ENCODE measurements around the gene ATG10.
"Not testable (repeated sequence)": the region's sequence is repeated elsewhere in the genome, so short reads cannot be mapped to it uniquely, and the experiment has no call there.

ATG10 gene

DNA sequence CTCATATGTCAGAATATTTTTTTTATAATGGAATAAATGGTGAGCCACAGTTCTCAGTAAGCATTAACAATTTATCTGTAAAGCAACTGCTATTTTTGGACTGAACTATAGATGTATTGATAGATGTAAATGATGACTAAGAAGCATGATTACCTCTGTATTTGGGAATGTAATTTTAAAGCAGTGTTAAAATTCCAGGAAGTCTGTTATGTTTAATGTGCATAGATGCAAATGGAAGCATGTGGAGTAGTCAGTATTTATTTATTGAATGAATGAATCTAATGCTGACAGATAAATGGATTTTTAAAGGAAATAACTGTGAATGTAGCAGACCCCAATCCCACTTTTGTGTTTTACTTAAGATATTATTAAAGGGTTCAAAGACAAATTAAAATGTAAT is 95.0 kb downstream of the ATG10 start:
- no peak for DNase-seq

- not testable (repeated sequence) for DNase-seq
Measured at GRCh38 chr5:82068042-82068441, 96.2 kb downstream of the ATG10 start.

GRCh38 chr5:82068723-82069122 is 96.9 kb downstream of the ATG10 start:
- DNase-seq: no peak

GRCh38 chr5:82072138-82072537 is 100.3 kb downstream of the ATG10 start:
- no peak for DNase-seq

DNA sequence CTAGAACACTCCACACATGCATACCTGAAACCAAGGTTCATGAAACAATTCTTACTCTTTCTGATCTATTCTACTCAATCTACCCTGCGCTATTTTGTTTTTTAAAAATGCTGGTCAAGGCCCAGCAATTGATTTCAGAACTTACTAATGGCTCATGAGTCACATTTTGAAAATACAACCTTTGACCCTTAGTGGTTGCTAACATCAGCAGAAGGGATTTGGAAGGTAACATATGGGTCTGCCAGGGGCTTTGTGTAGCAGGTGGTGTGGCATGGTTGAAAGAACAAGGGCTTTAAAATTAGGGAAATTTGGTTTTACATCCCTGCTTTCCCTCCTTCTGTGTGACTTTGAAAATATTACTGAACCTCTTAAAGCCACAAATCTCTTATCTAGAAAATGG is 101.4 kb downstream of the ATG10 start:
- DNase-seq: no peak

DNA sequence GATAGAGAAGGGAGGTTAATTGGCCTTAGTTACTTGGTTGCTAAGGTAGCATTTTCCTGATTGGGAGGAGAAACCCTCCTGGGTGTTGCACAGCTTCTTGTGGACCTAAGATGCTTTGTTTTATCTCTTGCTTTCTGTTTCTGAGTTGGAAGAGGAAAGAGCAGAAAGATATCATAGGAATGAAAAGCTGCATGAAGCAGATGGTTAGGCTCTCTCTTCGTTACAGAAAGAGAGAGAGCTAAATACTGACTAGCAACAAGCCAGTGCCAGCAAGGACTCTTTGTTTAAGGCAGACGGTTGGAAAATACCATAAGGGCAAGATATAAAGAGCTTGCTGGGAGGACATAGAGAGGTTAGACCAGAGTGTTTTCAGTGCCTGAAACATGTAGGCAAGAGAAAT is 103.1 kb downstream of the ATG10 start:
- no peak for DNase-seq

GRCh38 chr5:82077496-82077895 is 105.7 kb downstream of the ATG10 start:
- no peak for DNase-seq

DNA sequence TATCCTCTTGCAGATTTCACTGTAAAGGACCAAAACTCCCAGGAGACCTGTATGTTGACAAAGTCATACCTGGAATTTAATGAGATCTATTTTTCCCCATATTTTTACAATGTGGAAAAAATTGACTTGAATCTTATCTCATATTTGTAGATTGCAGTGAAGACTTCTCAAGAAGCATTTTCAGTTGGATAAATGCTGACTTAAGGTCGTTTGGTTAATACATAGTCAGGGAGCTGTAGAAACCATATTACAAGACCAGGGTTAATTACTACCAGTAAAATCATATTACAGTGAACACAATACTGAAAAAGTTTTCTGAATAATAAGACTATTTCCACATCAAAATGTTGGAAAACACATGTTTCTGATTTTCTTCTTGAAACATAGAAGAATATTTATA is 119.8 kb downstream of the ATG10 start:
- DNase-seq: no peak

GRCh38 chr5:82095536-82095935 is 123.7 kb downstream of the ATG10 start:
- no peak for DNase-seq

- DNase-seq: no peak
Measured at GRCh38 chr5:82096249-82096648, 124.4 kb downstream of the ATG10 start.

GRCh38 chr5:82100303-82101077 is 128.7 kb downstream of the ATG10 start:
- no peak for DNase-seq

- no peak for DNase-seq
Measured at GRCh38 chr5:82104872-82105271, 133.0 kb downstream of the ATG10 start.

GRCh38 chr5:82105457-82105856 is 133.6 kb downstream of the ATG10 start:
- DNase-seq: no peak

GRCh38 chr5:82106207-82106606 is 134.4 kb downstream of the ATG10 start:
- DNase-seq: no peak

DNA sequence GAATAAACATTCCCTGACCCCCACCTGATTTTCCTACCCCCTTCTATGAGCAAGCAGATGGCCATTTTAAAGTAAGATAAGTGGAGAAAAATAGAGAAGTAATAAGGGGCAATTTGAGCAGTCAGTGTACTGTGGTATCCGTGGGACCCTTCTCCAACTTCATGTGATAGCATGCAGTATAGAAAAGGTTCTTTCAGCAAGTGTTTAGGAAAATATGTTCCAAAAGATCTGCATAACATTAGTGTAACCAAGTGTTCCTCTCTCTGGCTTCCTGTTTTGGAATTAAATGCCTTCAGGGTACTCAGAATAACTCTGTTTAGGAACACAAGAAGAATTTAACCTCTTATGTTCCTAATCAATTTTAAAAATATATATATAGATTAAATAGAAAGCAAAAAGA is 134.9 kb downstream of the ATG10 start:
- DNase-seq: no peak

DNA sequence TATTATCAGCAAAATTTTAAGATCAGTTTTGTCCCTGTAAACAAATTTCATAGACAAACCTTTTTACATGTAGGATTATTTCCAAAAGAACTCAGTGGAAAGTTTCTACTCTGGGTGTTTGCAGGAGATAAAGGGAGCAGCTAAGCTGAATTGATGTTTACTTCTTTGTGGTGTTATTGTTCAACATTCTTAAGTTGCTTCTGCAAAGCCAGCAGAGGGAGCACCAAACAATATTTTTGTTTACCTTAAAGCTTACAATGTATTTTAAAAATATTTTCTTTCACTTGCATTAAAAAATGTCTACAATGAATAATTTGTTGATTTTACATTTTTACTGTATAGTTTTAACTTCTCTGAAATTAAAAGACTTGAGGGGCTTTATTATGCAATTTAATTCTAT is 135.4 kb downstream of the ATG10 start:
- no peak for DNase-seq

- no peak for DNase-seq
Measured at GRCh38 chr5:82109013-82109412, 137.2 kb downstream of the ATG10 start.

GRCh38 chr5:82109915-82110314 is 138.1 kb downstream of the ATG10 start:
- DNase-seq: not testable (repeated sequence)

DNA sequence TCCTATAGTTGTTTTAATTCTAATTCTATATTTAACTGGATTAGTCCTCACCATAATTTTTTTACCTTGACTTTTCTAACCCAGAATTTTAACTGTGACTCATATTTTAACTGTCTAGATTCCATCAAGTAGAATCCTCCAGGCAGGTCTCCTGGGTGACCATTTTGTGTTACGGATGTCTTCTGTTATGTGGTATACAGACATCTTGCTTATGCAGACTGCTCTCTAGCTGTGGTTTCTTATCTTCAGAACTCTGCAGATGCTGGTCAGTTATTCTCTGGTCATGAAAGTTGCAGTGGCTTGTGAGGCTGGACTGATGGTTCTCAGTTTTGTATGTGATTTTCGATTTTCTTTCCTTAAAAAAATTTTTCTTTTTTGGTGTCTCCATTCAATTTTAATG is 139.4 kb downstream of the ATG10 start:
- no peak for DNase-seq

DNA sequence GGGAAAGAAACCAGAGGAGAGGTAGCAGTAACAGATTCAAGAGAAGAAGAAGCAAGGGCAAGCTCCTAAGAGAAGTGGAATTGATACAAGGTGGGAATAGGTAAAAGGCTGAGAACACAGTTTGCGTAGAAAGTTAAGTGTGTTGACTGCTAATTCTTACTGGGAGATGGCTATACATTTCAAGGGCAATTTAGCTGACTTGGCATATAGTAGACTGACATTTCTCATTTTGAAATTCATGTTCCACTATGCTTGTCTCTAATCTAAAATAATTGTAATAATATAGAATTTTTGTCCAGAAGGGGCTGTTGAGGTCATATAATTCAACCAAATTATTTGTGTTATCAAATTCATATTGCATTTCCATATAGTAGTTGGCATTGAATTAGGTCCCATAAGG is 144.0 kb downstream of the ATG10 start:
- DNase-seq: no peak

- DNase-seq: no peak
Measured at GRCh38 chr5:82119889-82120288, 148.1 kb downstream of the ATG10 start.

DNA sequence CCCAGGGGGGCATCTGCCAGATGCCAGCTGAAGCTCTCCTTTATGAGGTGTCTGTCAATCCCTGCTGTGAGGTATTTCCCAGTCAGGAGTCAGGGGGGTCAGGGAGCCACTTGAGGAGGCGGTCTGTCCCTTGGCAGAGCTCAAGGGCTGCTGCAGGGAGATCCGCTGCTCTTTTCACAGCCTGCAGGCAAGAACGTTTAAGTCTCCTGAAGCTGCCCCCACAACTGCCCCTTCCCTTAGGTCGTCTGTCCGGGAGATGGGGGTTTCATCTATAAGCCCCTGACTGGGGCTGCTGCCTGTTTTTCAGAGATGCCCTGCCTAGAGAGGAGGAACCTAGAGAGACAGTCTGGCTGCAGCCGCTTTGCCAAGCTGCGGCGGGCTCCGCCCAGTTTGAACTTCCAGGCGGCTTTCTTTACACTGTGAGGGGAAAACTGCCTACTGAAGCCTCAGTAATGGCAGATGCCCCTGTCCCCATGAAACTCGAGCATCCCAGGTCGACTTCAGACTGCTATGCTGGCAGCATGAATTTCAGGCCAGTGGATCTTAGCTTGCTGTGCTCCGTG is 158.0 kb downstream of the ATG10 start:
- no peak for DNase-seq

DNA sequence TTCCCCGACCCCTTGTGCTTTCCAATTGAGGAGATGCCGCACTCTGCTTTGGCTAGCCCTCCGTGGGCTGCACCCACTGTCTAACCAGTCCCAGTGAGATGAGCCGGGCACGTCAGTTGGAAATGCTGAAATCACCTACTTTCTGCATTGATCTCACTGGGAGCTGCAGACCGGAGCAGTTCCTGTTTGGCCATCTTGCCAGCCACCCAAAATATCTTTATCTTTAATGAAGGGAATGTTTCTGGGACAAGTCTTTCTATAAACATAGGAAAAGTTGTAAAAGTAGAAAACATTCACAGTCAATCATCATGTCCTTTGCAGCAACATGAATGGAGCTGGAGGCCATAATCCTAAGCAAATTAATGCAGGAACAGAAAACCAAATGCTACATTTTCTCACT is 158.8 kb downstream of the ATG10 start:
- no peak for DNase-seq

GRCh38 chr5:82137205-82137604 is 165.4 kb downstream of the ATG10 start:
- DNase-seq: no peak

GRCh38 chr5:82139837-82140236 is 168.0 kb downstream of the ATG10 start:
- not testable (repeated sequence) for DNase-seq
